Measurements from ENCODE around the gene LCAT.

Gene LCAT

DNA sequence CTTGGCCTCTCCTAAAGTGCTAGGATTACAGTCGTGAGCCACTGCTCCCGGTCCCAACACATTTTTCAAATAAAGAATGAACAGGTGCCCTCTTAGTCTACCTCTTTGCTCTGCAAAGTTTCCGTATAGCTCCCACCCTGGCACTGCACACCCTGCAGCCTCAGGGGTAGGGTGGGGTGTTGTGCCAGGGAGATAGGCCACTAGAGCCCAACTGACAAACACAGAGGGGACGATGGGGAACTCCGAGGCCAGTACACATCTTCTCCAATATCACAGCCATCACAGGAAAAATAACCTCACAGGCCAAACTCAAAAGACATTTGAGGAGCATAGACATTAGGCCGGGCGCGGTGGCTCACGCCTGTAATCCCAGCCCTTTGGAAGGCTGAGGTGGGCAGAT is 27.2 kb upstream of the LCAT start:
- no peak for TF ChIP-seq CTCF (IDR thresholded peaks at IDR 0.05; ENCODE audit: insufficient read depth, low read length, poor library complexity, severe bottlenecking)
- no peaks in the 10 kb centered on the region for H3K36me3 ChIP-seq (ENCODE audit: control insufficient read depth, insufficient read depth, low read length)
- no peak overlapping the region for H3K4me3 ChIP-seq (replicated peaks; ENCODE audit: low read depth, low read length)
- DNase-seq (ENCODE audit: extremely low read depth, insufficient read length) = no peak
- H3K27me3 ChIP-seq (replicated peaks; ENCODE audit: control insufficient read depth, insufficient read depth, low read length) = no peaks in the 10 kb centered on the region

GRCh38 chr16:67969254-67970039 is 25.5 kb upstream of the LCAT start:
- no peak for DNase-seq (ENCODE audit: extremely low read depth, insufficient read length)
- TF ChIP-seq CTCF (IDR thresholded peaks at IDR 0.05; ENCODE audit: insufficient read depth, low read length, poor library complexity, severe bottlenecking) = no peak
- Histone ChIP-seq H3K27me3 (replicated peaks; ENCODE audit: control insufficient read depth, insufficient read depth, low read length) (no peaks in the 10 kb centered on the region), H3K36me3 (ENCODE audit: control insufficient read depth, insufficient read depth, low read length) (no peaks in the 10 kb centered on the region), H3K4me3 (replicated peaks; ENCODE audit: low read depth, low read length) (peak overlapping the region; percentile 66)

DNA sequence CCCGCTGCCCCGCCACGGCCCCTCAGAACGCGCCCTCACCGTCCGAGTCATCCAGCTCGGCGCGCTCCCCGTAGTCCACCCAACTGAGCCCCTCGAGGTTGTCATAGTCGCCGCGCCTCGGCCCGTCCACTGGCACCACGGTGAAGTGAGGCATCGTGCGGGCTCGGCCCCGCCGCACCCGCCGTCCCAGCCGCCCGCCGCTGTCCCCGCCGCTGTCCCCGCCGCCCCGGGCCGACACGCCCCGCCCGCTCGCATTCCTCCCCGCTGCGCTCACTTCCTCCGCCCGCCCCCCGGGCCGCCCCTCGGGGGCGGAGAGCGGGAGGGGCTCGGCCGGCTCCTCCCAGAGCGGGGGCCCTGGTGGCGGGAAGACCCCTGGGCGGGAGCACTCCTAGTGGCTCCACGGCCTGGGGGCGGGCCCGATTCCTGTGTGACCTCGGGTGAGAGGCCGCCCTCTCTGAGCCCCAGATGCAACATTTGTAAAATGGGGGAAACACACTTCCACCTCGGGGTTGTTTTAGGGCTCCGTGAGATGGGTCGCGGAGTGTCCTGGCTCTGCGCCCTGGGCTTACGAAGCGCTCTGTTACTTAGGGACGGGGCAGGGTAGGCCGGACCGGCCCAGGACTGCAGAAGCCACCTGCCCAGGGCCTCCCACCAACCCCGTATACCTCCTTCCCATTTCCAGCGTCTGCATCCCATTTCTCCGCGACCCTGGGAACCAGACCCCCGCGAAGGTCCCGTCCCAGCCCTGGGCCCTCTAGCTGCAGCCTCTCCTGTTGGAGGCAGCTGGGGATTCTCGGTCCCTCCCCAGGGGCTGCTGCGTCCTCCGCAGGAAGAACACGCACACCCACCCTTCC is 24.7 kb upstream of the LCAT start, which contains the start of gene SLC12A4:
Gene SLC12A4, minus strand, starts transcription at position 238 of the 854 bp plus-strand sequence. Its CDS starts 84 bp downstream, at position 154.
- Histone ChIP-seq H3K27me3 (replicated peaks; ENCODE audit: control insufficient read depth, insufficient read depth, low read length) (no peaks in the 10 kb centered on the region), H3K36me3 (ENCODE audit: control insufficient read depth, insufficient read depth, low read length) (peaks cover 4% of the 10 kb centered on the region; the same call in 1 of the 2 replicates), H3K4me3 (replicated peaks; ENCODE audit: low read depth, low read length) (peak within 1 kb of the TSS; percentile 66)
- peak; percentile 91 for DNase-seq (ENCODE audit: extremely low read depth, insufficient read length)
- TF ChIP-seq CTCF (IDR thresholded peaks at IDR 0.05; ENCODE audit: insufficient read depth, low read length, poor library complexity, severe bottlenecking) = no peak

DNA sequence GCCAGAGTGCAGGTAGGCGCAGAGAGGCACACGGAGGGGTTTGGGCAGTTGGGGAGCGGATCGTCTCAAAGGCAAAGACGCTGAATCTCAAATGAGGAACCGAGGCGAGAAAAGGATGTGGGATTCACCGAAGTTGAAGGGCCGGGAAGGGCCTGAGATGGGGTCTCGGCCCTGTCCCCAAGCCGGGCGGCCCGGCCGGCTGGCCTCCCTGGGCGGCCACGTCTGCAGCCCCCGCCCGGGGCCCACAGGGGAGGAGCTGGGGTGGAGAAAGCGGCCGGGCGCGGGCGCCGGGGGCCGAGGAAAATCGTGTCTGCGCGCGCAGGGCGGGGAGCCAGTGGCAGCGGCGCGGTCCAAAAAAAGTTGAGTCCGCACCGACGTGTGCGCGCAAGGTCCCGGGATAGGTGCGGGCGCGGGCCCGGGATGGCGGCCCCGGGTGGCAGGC is 24.1 kb upstream of the LCAT start:
- DNase-seq (ENCODE audit: extremely low read depth, insufficient read length) = peak; percentile 55
- Histone ChIP-seq H3K27me3 (replicated peaks; ENCODE audit: control insufficient read depth, insufficient read depth, low read length) (no peaks in the 10 kb centered on the region), H3K4me3 (replicated peaks; ENCODE audit: low read depth, low read length) (peak overlapping the region; percentile 66), H3K36me3 (ENCODE audit: control insufficient read depth, insufficient read depth, low read length) (peaks cover 7% of the 10 kb centered on the region; the same call in 1 of the 2 replicates)
- no peak for TF ChIP-seq CTCF (IDR thresholded peaks at IDR 0.05; ENCODE audit: insufficient read depth, low read length, poor library complexity, severe bottlenecking)

DNA sequence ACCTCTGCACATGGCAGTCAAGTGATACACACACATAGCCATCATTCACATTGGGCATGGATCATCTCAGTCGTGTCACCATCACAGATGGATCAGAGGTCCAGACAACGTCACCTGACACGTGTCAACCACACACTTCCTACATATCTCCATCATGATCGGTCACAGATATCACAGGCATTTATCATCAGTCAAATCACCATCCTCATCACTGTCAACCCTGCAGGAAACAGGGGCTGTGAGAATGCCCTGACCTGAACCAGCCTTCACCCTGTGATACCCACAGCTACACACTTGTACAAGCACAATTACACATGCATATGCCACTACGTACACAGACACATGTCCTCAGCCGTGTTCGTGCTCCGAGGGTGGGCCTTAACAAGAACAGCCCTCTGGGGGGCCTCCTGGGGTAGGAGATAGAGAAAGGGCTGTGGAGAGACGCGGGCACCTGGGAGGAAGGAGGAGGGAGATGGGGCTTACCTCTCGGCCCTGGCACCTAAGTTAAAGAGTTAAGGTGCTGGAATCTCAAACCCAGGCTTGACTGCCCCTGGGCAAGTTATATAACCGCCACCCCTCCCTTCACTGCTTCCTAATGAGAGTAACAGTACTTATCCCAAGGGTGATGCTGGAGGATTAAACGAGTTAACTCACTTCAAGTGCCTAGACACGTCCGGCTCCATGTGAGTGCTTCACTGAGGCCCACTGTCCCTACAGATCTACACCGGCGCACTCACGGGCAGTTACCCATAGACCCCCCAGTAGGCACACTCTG is 23.4 kb upstream of the LCAT start:
- no peaks in the 10 kb centered on the region for H3K27me3 ChIP-seq (replicated peaks; ENCODE audit: control insufficient read depth, insufficient read depth, low read length)
- peak overlapping the region; percentile 66 for H3K4me3 ChIP-seq (replicated peaks; ENCODE audit: low read depth, low read length)
- no peak for TF ChIP-seq CTCF (IDR thresholded peaks at IDR 0.05; ENCODE audit: insufficient read depth, low read length, poor library complexity, severe bottlenecking)
- DNase-seq (ENCODE audit: extremely low read depth, insufficient read length) = peak; percentile 38
- H3K36me3 ChIP-seq (ENCODE audit: control insufficient read depth, insufficient read depth, low read length) = peaks cover 7% of the 10 kb centered on the region; the same call in 1 of the 2 replicates

Data from GM06990 (cell line).